Uterus (tissue), 2 donors: ENCODE results near the gene PTPRR.

Experiments
- CTCF ChIP-seq, 4 experiments: fragments of 200-600 bp in 2 of 4; fragments of 450-650 bp in 2 of 4; sonication (generic) in 2 of 4; IDR thresholded peaks; one replicate each; pipeline ENCODE4 v1.5.1; 2016 to 2019; ENCODE audit warnings: antibody characterized with exemption in 4 of 4, mild to moderate bottlenecking in 2 of 4, moderate library complexity in 1 of 4
- POLR2A ChIP-seq, 2 donors: fragments of 450-650 bp; IDR thresholded peaks; one replicate each; pipeline ENCODE4 v1.6.1; 2016; ENCODE audit warnings: antibody characterized with exemption in 2 of 2, mild to moderate bottlenecking in 1 of 2, moderate library complexity in 1 of 2

- TF ChIP-seq CTCF (IDR thresholded peaks at IDR 0.05) (no peak), POLR2A (IDR thresholded peaks at IDR 0.05) (no peak)
Measured at GRCh38 chr12:70876952-70877351, 43.6 kb downstream of the PTPRR start.
